SU-DHL-6 (cell line): ENCODE results near the gene ZNF627.

ENCODE experiments used
- EZH2phosphoT487 ChIP-seq: fragments of 200-600 bp; sonication (generic), shearing (Covaris generic); conservative IDR thresholded peaks from 2 replicates; pipeline ENCODE4 v1.6.1; 2018; ENCODE audit warnings: mild to moderate bottlenecking, antibody characterized with exemption, low read length, moderate library complexity, mixed read lengths
- TF ChIP-seq, protein P1 (sequence below): fragments of 200-600 bp; sonication (generic); IDR thresholded peaks from one replicate; pipeline ENCODE4 v1.5.1; 2017; ENCODE audit warnings: antibody characterized with exemption, mild to moderate bottlenecking, low read length, moderate library complexity; ENCODE audit not compliant: insufficient read depth, poor library complexity, severe bottlenecking

GRCh38 chr19:11549386-11549953 is 47.8 kb upstream of the ZNF627 start:
- TF ChIP-seq, protein P1, sequence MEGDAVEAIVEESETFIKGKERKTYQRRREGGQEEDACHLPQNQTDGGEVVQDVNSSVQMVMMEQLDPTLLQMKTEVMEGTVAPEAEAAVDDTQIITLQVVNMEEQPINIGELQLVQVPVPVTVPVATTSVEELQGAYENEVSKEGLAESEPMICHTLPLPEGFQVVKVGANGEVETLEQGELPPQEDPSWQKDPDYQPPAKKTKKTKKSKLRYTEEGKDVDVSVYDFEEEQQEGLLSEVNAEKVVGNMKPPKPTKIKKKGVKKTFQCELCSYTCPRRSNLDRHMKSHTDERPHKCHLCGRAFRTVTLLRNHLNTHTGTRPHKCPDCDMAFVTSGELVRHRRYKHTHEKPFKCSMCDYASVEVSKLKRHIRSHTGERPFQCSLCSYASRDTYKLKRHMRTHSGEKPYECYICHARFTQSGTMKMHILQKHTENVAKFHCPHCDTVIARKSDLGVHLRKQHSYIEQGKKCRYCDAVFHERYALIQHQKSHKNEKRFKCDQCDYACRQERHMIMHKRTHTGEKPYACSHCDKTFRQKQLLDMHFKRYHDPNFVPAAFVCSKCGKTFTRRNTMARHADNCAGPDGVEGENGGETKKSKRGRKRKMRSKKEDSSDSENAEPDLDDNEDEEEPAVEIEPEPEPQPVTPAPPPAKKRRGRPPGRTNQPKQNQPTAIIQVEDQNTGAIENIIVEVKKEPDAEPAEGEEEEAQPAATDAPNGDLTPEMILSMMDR = no peak
- no peak for TF ChIP-seq EZH2phosphoT487
